MCF 10A (cell line): ENCODE results near the gene ZNF282. TPM values are rescaled to one million over a fixed set of nuclear protein-coding genes. Genes with fewer than 3 reads are reported as not detected.

Source experiments
- BruUV-seq: library from RNA; stranded (reverse); fragments of 400-500 nt; replicated peaks from 2 replicates; lab custom pipeline; 2021; lab: Mats Ljungman, UMichigan
- CTCF ChIA-PET: fragments of 300-600 bp; sonication (Branson Sonifier 250); formaldehyde crosslinking; extraction: SDS; loops from one replicate; lab custom pipeline; 2021; ENCODE audit warnings: antibody characterized with exemption, inconsistent platforms; lab: Yijun Ruan, JAX
- POLR2A ChIA-PET: fragments of 300-600, 350-650 bp; sonication (Branson Sonifier 250); formaldehyde crosslinking; extraction: SDS; loops from one replicate; lab custom pipeline; 2020; ENCODE audit warnings: antibody characterized with exemption, inconsistent platforms; lab: Yijun Ruan, JAX
- DNase-seq: peaks from one replicate; pipeline ENCODE4 v3.0.0-alpha.2; 2018; ENCODE audit not compliant: unreplicated experiment
- H3K27ac Mint-ChIP-seq: one replicate; pipeline ENCODE4 v1.8.0; 2022; ENCODE audit warnings: mild to moderate bottlenecking, low read depth, mixed read lengths; ENCODE audit not compliant: unreplicated experiment
- H3K27me3 Mint-ChIP-seq: one replicate; pipeline ENCODE4 v1.8.0; 2022; ENCODE audit warnings: mixed read lengths; ENCODE audit not compliant: insufficient read depth, unreplicated experiment
- H3K36me3 Mint-ChIP-seq: one replicate; pipeline ENCODE4 v1.8.0; 2022; ENCODE audit warnings: mild to moderate bottlenecking, moderate library complexity, mixed read lengths; ENCODE audit not compliant: insufficient read depth, unreplicated experiment
- H3K4me1 Mint-ChIP-seq: one replicate; pipeline ENCODE4 v1.8.0; 2022; ENCODE audit warnings: mixed read lengths; ENCODE audit not compliant: insufficient read depth, unreplicated experiment
- H3K4me3 Mint-ChIP-seq: one replicate; pipeline ENCODE4 v1.8.0; 2022; ENCODE audit warnings: mild to moderate bottlenecking, moderate library complexity, mixed read lengths; ENCODE audit not compliant: unreplicated experiment
- H3K9me3 Mint-ChIP-seq: one replicate; pipeline ENCODE4 v1.8.0; 2022; ENCODE audit warnings: mixed read lengths; ENCODE audit not compliant: unreplicated experiment
- intact Hi-C: fragments of 100-400 bp; cut with micrococcal nuclease; formaldehyde crosslinking; loops from 2 replicates; pipeline ENCODE4 v1.14.1; 2022
- total RNA-seq: library from RNA; stranded (reverse); gene quantifications from 2 replicates; pipeline ENCODE4 v1.2.3, GENCODE V29; 2022
- TF ChIP-seq, protein P1 (sequence below): fragments of 200-600 bp; IDR thresholded peaks from one replicate; pipeline ENCODE4 v1.8.0; 2022; ENCODE audit warnings: antibody characterized with exemption, mild to moderate bottlenecking; ENCODE audit not compliant: unreplicated experiment

The ZNF282 gene
- total RNA-seq, 1 experiment from 2014 or later: 43.9 TPM

DNA sequence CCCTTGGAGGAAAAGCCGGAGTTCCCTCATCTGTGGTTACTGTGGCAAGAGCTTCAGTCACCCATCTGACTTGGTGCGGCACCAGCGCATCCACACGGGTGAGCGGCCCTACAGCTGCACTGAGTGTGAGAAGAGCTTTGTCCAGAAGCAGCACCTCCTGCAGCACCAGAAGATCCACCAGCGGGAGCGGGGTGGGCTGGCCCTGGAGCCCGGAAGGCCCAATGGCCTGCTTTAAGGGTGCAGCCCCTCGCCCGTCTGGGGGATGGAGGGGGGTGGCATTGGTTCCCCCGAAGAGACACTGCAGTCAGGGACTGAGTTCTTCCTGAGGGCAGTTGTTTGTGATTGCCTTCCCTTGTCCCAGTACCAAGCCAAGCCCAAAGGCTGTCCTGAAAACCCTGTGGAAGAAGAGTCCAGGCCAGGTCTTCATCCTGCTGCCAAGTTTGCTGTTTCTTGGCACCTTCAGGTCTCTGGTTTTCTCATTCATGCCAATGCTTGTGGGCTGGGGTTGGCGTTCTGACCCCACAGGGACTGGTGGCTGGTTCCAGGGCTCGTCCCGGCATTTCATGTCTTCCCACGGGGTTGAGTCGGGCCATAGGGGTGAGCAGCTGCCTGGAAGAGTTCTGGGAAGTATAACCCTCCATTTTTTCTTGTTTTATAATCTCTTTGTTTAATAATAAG, 59.0 kb downstream of the ZNF282 start:
- ChIA-PET POLR2A (no interaction called here), CTCF (interaction anchor here (0.7 kb wide), 1 partner anchor 15 kb away, joined by 3 read pairs; no protein-coding TSS in a partner anchor)
- Mint-ChIP-seq H3K27me3 (no peaks in the 10 kb centered on the region), H3K9me3 (no peaks in the 10 kb centered on the region), H3K27ac (no peak overlapping the region), H3K36me3 (peaks cover 45% of the 10 kb centered on the region), H3K4me3 (no peak overlapping the region), H3K4me1 (peaks cover 10% of the 10 kb centered on the region)
- BruUV-seq: no TSS peak
- intact Hi-C loops: no loop called here
- TF ChIP-seq, protein P1, sequence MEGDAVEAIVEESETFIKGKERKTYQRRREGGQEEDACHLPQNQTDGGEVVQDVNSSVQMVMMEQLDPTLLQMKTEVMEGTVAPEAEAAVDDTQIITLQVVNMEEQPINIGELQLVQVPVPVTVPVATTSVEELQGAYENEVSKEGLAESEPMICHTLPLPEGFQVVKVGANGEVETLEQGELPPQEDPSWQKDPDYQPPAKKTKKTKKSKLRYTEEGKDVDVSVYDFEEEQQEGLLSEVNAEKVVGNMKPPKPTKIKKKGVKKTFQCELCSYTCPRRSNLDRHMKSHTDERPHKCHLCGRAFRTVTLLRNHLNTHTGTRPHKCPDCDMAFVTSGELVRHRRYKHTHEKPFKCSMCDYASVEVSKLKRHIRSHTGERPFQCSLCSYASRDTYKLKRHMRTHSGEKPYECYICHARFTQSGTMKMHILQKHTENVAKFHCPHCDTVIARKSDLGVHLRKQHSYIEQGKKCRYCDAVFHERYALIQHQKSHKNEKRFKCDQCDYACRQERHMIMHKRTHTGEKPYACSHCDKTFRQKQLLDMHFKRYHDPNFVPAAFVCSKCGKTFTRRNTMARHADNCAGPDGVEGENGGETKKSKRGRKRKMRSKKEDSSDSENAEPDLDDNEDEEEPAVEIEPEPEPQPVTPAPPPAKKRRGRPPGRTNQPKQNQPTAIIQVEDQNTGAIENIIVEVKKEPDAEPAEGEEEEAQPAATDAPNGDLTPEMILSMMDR: no peak
- DNase-seq: no peak

DNA sequence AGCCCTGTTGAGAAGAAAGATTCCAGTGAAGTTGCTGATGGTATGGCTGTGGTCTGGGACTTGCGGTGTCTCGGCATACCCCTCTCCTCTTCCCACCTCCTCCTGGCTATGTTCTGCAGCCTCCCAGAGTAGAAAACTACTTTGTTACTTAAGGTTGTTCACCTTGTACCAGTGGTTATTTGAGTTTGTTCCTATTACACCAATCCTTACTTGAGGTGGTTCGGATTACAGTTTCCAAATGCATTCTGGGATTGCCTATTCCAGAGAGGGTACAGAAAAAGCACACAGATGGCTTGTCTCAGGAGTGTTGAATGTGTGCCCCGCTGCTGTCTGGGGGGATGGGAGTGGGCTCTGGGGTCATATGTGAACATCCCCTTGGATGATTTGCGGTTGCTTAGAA, 59.8 kb downstream of the ZNF282 start:
- POLR2A ChIA-PET: no interaction called here
- H3K4me3 Mint-ChIP-seq: no peak overlapping the region
- no peak for DNase-seq
- no peaks in the 10 kb centered on the region for H3K27me3 Mint-ChIP-seq
- intact Hi-C loops: no loop called here
- no peak overlapping the region for H3K27ac Mint-ChIP-seq
- CTCF ChIA-PET: no interaction called here
- BruUV-seq: no TSS peak
- peaks cover 10% of the 10 kb centered on the region for H3K4me1 Mint-ChIP-seq
- H3K36me3 Mint-ChIP-seq: peaks cover 36% of the 10 kb centered on the region
- H3K9me3 Mint-ChIP-seq: no peaks in the 10 kb centered on the region
- TF ChIP-seq, protein P1: no peak

DNA sequence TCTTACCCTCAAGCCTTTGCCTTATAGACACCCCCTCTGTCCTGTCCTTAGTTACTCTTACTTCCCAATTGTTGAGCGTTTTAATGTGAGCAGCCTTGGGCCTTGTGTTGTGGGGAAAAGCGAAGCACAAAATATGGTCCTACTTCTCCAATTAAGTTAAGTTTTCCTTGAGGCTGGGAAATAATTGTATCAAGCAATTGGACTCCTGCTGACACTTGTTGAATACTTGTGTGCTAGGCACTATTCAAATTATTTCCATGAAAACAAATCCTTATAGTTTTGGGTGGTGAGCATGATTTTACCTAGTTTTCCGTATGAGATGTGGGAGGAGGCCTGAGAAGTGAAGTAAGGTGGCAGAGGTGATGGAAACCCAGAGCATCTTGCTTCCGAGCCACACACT, 61.2 kb downstream of the ZNF282 start:
- CTCF ChIA-PET: interaction anchor here (0.6 kb wide), 1 partner anchor 16 kb away, joined by 3 read pairs; no protein-coding TSS in a partner anchor
- no peaks in the 10 kb centered on the region for H3K9me3 Mint-ChIP-seq
- H3K36me3 Mint-ChIP-seq: peaks cover 22% of the 10 kb centered on the region

DNA sequence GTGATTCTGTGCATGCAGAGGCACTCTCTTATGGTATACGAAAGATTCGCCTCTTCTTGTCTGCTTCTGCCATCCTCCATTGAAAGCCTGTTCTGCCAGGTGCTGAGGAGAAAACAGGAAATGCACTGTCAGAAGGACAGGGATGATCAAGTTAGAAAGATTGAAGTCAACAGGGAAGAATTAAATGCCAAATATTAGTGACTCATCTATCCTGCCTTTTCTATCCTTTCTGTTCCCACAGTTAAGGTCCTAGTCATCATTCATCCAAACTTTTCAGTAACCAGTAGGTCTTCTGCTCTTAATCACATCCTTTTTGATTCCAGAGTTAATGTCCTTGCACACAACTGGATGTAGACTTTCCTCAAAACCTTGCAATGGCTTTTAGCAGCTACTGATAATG, 61.8 kb downstream of the ZNF282 start:
- intact Hi-C loops: no loop called here
- Mint-ChIP-seq H3K4me1 (peaks cover 10% of the 10 kb centered on the region), H3K9me3 (no peaks in the 10 kb centered on the region), H3K36me3 (peaks cover 16% of the 10 kb centered on the region), H3K4me3 (no peak overlapping the region), H3K27me3 (no peaks in the 10 kb centered on the region), H3K27ac (no peak overlapping the region)
- ChIA-PET CTCF (interaction anchor here (1.3 kb wide), 1 partner anchor 54 kb away, joined by 4 read pairs; no protein-coding TSS in a partner anchor), POLR2A (interaction anchor here (0.6 to 1.5 kb wide), 2 partner anchors 62 to 131 kb away, joined by 3 read pairs; no protein-coding TSS in a partner anchor)
- TF ChIP-seq, protein P1: no peak
- no TSS peak for BruUV-seq
- DNase-seq: no peak

More for the DNA sequence above, 61.2 kb downstream of the ZNF282 start:
- H3K4me3 Mint-ChIP-seq: no peak overlapping the region
- no peak for DNase-seq
- intact Hi-C loops: no loop called here
- H3K27me3 Mint-ChIP-seq: no peaks in the 10 kb centered on the region
- no TSS peak for BruUV-seq
- H3K27ac Mint-ChIP-seq: no peak overlapping the region
- TF ChIP-seq, protein P1: no peak
- H3K4me1 Mint-ChIP-seq: peaks cover 10% of the 10 kb centered on the region
- POLR2A ChIA-PET: interaction anchor here (0.5 to 0.7 kb wide), 3 partner anchors 19 to 62 kb away, joined by 3 to 4 read pairs (median 3); no protein-coding TSS in a partner anchor
